Mesenteric fat pad (tissue), 1 donor: ENCODE data around the gene BAX. TPM values are rescaled to one million over a fixed set of nuclear protein-coding genes. Genes with fewer than 3 reads are reported as not detected.
A peak's percentile ranks its signal among the peaks of the same experiment; 100 is the strongest.

Source experiments
- DNase-seq: peaks from one replicate; pipeline ENCODE4 v3.0.0-alpha.2; 2020; ENCODE audit warnings: low spot score
- total RNA-seq: library from RNA; stranded (reverse); fragmentation: NEBNext Ultra II Directional; extraction: Animal tissue kit (Norgen Biotek cat#: 25700); gene quantifications from one replicate; pipeline ENCODE4 v1.2.1, GENCODE V29; 2021
- donor health status: DM: yes; HTN: yes; CAD: no.

The BAX gene
- total RNA-seq, 1 donor from 2014 or later = 71.8 TPM

DNA sequence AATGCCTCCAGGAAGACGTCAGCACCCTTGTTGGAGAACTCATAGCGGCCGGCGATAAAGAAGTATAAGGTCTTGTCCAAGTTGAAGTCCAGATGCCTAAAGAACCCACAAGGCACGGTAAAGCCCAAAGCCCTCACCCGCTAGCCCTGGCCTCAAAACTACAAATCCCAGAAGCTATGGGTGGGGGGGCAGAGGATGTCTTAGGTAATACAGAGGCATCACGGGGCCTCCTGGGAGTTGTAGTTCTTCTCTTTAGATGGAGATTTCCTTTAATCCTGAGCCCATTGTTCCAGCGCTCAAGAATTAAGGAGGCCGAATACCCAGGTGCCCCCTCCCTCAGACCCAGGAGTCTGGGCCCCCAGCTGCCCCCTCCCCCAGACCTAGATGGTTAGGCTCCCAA is 27.6 kb downstream of the BAX start:
- DNase-seq = no peak

- DNase-seq = no peak
Measured at GRCh38 chr19:48985711-48986110, 31.0 kb downstream of the BAX start.

- no peak for DNase-seq
Measured at GRCh38 chr19:48986211-48986610, 31.5 kb downstream of the BAX start.

GRCh38 chr19:48987323-48987722 is 32.6 kb downstream of the BAX start:
- DNase-seq = no peak

DNA sequence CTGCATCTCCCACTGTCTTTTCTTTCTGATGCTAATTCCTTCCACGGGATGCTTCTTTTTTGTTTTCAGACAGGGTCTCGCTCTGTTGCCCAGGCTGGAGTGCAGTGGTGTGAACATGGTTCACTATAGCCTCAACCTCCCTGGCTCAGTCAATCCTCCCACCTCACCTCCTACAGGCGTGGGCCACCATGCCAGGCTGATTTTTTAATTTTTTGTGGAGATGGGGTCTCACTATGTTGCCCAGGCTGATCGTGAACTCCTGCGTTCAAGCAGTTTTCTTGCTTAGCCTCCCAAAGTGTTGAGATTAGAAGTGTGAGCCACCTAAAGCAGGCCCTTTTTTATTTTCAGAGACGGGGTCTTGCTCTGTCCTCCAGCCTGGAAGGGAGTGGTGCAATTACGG is 33.6 kb downstream of the BAX start:
- DNase-seq = no peak

- no peak for DNase-seq
Measured at GRCh38 chr19:48988860-48989259, 34.2 kb downstream of the BAX start.

GRCh38 chr19:48989701-48990291 is 35.1 kb downstream of the BAX start:
- DNase-seq = no peak

- no peak for DNase-seq
Measured at GRCh38 chr19:48990400-48990799, 35.7 kb downstream of the BAX start.

GRCh38 chr19:48991011-48991609 is 36.4 kb downstream of the BAX start:
- DNase-seq = no peak

- DNase-seq = no peak
Measured at GRCh38 chr19:48991873-48992580, 37.4 kb downstream of the BAX start.

GRCh38 chr19:48992581-48993174 is 38.0 kb downstream of the BAX start:
- DNase-seq = no peak

DNA sequence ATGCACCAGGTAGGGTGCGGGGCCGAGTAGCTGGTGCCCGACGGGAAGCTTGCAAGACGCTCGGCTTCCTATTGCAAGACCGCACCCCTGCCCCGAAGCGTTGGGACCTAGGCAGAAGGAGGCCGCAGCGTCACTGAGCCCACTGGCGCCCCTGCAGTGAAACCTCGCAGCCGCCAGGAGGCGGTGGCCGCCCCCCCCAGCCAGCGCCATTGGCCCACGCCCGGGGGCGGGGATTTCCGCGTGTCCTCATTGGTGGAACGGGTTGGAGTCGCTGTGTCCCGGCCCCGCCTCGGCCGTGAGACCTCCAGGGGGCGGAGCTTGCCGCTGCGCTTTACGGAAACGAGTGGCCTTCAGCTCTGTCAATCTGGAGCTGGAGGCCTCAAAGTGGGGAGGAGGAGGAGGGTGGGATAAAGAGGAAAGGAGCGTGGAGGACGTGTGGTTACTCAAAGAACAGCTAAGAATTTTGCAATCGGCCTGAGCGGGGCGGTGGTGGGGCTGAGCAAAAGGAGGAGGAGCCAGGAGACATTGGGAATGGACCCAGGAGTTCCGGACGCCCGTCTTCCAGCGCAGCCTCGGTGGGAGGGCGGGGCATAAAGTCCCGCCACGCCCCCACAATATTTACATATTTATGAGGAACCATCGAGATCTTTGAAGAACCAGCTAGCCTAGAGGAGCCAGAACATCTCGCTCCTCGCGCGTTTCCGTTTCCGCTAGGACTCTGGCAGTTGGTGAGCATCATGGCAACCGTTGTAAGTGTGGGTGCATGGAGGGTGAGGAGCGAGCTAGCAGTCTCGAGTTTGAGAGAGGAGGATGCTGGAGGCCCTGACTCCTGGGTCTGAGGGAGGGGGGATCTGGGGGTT is 38.7 kb downstream of the BAX start, which contains the start of the genes GYS1 and RUVBL2:
GYS1 (minus strand) TSS at position 135 of the 860 bp plus-strand sequence. CDS start 197 bp downstream, outside the sequence.
RUVBL2 (plus strand) TSS at position 713 of the 860 bp plus-strand sequence; CDS start at position 738, 25 bp downstream.
- DNase-seq = peak; percentile 100

GRCh38 chr19:48994035-48994386 is 39.3 kb downstream of the BAX start:
- no peak for DNase-seq

- no peak for DNase-seq
Measured at GRCh38 chr19:48997972-48998371, 43.3 kb downstream of the BAX start.

GRCh38 chr19:48999481-49000325 is 45.0 kb downstream of the BAX start:
- DNase-seq = no peak

DNA sequence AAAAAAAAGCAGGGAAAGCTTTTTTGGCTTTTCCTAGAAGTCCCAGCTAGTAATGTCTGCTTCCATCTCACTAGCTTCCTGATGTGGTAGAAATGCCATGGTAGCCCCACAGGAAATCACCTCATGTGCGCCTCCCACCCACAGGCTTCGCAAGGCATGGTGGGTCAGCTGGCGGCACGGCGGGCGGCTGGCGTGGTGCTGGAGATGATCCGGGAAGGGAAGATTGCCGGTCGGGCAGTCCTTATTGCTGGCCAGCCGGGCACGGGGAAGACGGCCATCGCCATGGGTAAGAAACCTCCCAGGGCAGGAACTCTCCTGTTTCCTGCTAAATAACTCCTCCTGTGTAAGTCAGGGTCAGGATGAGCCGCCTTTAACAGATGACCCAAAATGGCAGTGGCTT is 49.5 kb downstream of the BAX start:
- no peak for DNase-seq

- DNase-seq = no peak
Measured at GRCh38 chr19:49004964-49005614, 50.4 kb downstream of the BAX start.

GRCh38 chr19:49006905-49007304 is 52.2 kb downstream of the BAX start:
- DNase-seq = no peak

- DNase-seq = no peak
Measured at GRCh38 chr19:49009828-49010227, 55.2 kb downstream of the BAX start.

GRCh38 chr19:49010453-49010852 is 55.8 kb downstream of the BAX start:
- no peak for DNase-seq
